Muscle layer of duodenum (tissue), 2 donors: ENCODE data around the gene KISS1.

Source experiments
- H3K27ac ChIP-seq: one replicate; pipeline ENCODE4 v1.7.0; 2013; ENCODE audit warnings: mild to moderate bottlenecking, low read length
- H3K27me3 ChIP-seq: one replicate; pipeline ENCODE4 v1.7.0; 2013; ENCODE audit warnings: low read depth, mild to moderate bottlenecking, control low read depth, low read length
- H3K36me3 ChIP-seq, 2 donors: one replicate each; pipeline ENCODE4 v1.7.0; 2013; ENCODE audit warnings: low read length in 2 of 2, control low read depth in 1 of 2, mild to moderate bottlenecking in 1 of 2; ENCODE audit not compliant: insufficient read depth in 2 of 2, control insufficient read depth in 1 of 2
- H3K4me1 ChIP-seq, 2 donors: one replicate each; pipeline ENCODE4 v1.7.0; 2013; ENCODE audit warnings: low read length in 2 of 2, mild to moderate bottlenecking in 2 of 2, control low read depth in 1 of 2, moderate library complexity in 1 of 2; ENCODE audit not compliant: insufficient read depth in 2 of 2, control insufficient read depth in 1 of 2
- H3K4me3 ChIP-seq, 2 donors: one replicate each; pipeline ENCODE4 v1.7.0; 2013; ENCODE audit warnings: low read length in 2 of 2, low read depth in 1 of 2, mild to moderate bottlenecking in 1 of 2
- H3K9me3 ChIP-seq, 2 donors: one replicate each; pipeline ENCODE4 v1.7.0; 2013; ENCODE audit warnings: low read length in 2 of 2, control low read depth in 1 of 2, mild to moderate bottlenecking in 1 of 2; ENCODE audit not compliant: control insufficient read depth in 1 of 2
- donor health status: healthy.

KISS1 gene

DNA sequence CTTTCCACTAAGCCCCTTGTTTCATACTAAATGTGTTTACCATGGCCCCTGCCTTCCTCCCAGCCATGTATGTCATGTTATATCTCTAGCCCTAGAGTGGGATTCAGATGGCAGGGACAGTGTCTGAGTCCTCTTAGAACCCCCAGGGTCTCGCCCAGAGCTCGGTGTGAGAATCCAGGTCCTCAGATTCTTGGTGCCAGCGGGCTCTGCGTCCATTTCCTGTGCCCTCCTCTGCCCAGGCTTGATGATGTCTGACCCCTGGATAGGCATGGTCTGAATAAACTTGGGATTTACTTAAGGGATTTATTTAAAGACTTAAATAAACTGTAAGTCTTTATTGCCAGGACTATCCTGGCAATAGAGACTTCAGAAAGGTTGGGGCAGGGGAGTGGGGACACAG is 6.2 kb upstream of the KISS1 start:
- Histone ChIP-seq H3K4me3 (no peak overlapping the region), H3K27me3 (peaks cover 3% of the 10 kb centered on the region), H3K4me1 (no peaks in the 10 kb centered on the region), H3K36me3 (no peaks in the 10 kb centered on the region), H3K27ac (no peak overlapping the region), H3K9me3 (no peaks in the 10 kb centered on the region)

DNA sequence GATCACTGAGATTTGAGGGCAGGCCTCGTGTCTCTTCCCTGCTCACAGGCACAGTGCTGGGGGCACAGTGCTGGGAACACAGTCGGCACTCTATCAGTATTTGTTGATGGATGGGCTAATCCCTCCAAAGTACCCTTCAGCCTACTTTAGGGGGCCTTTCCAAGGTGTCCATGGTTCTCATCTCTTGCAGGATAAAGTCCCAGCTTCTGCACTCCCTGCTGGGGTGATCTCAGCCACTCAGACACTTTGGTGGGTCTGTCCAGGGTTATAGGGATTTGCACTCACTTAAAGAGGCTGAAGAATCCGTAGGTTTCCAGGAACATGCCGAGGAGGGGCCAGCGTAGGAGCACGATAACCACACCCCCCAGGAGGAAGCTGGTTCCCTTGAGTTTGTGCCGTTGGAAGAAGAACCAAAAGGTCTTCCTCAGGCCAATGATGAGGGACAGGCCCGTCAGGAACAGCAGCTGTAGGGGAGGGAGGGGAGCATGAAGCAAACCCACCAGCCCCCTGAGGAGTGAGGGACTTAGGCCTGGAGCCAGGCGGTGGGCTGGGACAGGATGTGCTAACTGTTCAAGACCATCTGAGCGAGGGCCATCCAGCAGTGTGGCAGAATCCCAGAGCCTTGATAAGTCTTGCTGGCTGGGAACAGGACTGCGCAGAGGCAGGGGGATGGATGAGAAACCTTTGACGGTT is 5.2 kb upstream of the KISS1 start:
- Histone ChIP-seq H3K9me3 (no peaks in the 10 kb centered on the region), H3K27ac (no peak overlapping the region), H3K36me3 (no peaks in the 10 kb centered on the region), H3K4me1 (no peaks in the 10 kb centered on the region), H3K4me3 (no peak overlapping the region), H3K27me3 (peaks cover 3% of the 10 kb centered on the region)

DNA sequence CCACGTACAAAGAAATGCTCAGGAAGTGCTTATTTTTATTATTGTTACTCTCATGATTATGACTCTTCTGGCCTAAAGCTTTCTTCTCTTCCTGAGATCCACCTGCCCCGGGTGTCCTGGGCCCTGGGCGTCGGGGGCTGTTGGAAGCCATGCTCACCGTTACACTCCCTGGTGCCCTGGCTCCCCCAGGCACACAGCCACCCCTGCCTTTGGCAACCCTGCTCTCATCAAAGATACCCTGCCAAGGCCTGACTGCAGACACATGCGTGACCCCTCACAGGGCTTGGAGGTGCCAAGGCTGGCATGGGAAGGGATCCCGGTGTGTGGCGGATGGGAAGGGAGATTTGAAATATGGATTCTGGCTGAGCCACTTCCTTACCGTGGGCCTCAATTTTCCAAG is 3.3 kb upstream of the KISS1 start:
- Histone ChIP-seq H3K27ac (no peak overlapping the region), H3K36me3 (no peaks in the 10 kb centered on the region), H3K4me1 (no peaks in the 10 kb centered on the region), H3K4me3 (no peak overlapping the region), H3K27me3 (peaks cover 3% of the 10 kb centered on the region), H3K9me3 (no peaks in the 10 kb centered on the region)

DNA sequence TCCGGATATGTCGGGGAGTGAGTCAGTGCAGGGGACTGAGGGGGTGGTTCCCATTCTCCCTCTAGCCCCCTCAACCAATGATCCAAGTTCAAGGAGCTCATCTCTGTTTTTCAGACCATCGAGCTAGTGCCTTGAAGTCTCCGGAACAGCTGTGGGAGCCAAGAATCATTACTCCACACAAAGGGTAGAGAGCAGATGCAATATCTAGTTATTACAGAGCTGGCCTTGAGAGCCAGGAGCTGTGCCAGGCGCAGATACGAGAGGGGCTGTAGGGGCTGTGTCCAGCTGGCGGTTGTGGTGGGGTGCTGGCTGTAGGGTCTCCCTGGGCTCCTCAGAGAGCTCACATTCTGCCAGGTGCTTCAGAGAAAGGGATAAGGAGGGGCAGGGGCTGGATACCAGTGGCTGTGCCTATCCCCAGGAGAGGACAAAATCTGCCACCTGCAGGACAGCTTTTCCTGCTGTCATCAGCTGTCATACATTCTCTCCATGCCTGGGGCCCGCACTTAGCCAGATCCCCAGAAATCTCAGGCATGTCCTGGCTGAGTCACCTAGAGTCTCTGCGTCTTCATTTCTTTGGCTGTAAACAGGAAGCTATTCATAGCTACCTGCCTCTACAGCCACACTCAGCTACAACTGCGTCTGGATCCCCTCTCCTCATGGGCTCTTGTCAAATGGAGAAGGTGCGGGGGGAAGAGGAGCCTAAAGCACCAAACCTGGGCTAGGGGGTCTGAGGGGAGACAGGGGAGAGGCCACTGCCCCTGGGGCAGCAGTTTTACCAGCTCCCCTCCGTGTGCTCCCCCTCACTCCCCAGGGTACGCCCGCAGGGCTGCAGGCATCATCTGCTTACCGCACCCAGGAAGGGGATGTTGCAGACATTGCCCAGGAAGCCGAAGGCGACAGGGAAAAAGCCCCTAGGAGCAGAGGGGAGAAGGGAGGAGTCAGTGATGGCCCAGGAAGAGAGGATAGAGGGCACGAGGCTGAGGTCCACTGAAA is 2.4 kb upstream of the KISS1 start:
- no peak overlapping the region for H3K4me3 ChIP-seq
- H3K27me3 ChIP-seq: peaks cover 3% of the 10 kb centered on the region
- H3K27ac ChIP-seq: no peak overlapping the region

GRCh38 chr1:204197068-204197467 is 777 bp upstream of the KISS1 start:
- H3K36me3 ChIP-seq: no peaks in the 10 kb centered on the region
- no peaks in the 10 kb centered on the region for H3K4me1 ChIP-seq
- no peak overlapping the region for H3K4me3 ChIP-seq
- no peaks in the 10 kb centered on the region for H3K27me3 ChIP-seq
- no peak overlapping the region for H3K27ac ChIP-seq
- H3K9me3 ChIP-seq: no peaks in the 10 kb centered on the region

More for the DNA sequence above, 2.4 kb upstream of the KISS1 start:
- H3K4me1 ChIP-seq: no peaks in the 10 kb centered on the region
- no peaks in the 10 kb centered on the region for H3K36me3 ChIP-seq
- H3K9me3 ChIP-seq: no peaks in the 10 kb centered on the region

DNA sequence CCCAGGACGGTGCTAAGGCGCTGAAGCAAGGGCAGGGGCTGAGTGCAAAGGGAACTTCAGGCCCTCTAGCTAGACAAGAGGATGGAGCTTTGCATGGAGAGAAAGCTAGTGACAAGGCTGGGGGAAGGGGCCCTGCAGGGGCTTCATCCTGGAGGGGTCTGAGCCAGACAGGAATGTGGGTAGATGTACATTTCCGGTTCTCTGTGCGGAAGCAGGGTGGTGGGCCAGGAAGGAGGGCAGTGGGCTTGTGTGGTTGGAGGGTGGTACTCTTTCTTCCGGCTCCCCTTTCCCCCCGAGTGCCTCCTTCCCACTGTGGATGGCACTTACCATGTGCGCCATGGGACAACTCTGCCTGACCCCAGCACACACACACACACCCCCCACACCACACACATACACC is 1.5 kb downstream of the KISS1 start:
- H3K36me3 ChIP-seq: no peaks in the 10 kb centered on the region
- no peak overlapping the region for H3K27ac ChIP-seq
- no peaks in the 10 kb centered on the region for H3K9me3 ChIP-seq
- no peak overlapping the region for H3K4me3 ChIP-seq
- no peaks in the 10 kb centered on the region for H3K27me3 ChIP-seq
- H3K4me1 ChIP-seq: no peaks in the 10 kb centered on the region

DNA sequence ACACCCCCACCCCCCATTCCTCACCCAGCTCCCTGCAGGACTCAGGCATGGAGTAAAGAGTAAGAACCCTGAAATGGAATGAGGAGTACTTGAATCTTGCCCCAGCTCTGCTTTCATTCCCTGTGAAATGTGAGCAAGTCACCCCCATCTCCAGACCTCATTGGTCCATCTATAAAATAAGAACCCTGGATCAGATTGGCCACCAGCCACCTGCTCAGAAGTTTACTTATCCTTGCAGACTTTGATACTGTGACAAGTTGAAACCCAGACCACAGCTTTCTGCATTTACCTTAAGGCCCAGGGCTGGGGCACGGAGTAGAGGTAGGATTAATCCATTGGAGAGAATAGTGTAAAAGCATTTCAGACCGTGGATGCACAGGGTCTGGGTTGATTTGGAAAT is 2.2 kb downstream of the KISS1 start:
- Histone ChIP-seq H3K36me3 (no peaks in the 10 kb centered on the region), H3K27me3 (no peaks in the 10 kb centered on the region), H3K4me1 (no peaks in the 10 kb centered on the region), H3K9me3 (no peaks in the 10 kb centered on the region), H3K4me3 (no peak overlapping the region), H3K27ac (no peak overlapping the region)

DNA sequence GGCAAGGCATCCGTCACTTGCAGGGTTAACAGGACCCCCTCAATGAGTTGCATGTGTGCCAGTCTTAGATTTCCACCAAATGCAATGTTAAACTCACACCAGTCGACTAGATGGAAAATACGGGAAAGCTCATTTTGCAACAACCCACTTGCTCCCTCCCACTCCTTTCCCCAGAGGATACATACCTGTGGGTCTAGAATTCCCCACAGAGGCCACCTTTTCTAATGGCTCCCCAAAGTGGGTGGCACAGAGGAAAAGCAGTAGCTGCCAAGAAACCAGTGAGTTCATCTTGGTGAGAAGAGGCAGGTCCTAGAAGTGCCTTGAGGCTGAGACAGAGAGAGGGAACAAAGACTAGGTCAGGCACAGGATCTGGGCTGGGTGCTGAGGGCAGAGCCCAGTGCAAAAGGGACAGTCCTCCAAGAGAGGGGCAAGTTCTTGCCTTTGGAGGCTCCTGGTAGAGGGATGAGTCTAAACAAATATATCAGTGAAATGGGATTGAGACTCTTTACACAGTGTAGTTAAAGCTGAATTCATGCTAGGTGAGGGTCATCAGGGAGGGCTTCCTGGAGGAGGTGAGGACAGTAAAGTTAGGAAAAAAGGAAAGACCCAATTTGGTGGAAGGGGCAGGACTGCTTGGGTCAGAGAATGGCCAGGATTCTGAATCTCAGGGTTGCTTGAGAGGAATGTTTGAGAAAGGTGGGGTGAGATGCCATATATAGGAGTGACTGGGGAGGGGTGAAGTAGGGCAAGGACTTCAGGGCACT is 3.5 kb downstream of the KISS1 start:
- Histone ChIP-seq H3K4me1 (no peaks in the 10 kb centered on the region), H3K36me3 (no peaks in the 10 kb centered on the region), H3K27ac (no peak overlapping the region), H3K4me3 (no peak overlapping the region), H3K27me3 (peaks cover 7% of the 10 kb centered on the region), H3K9me3 (no peaks in the 10 kb centered on the region)

- H3K27me3 ChIP-seq: peaks cover 7% of the 10 kb centered on the region
- no peaks in the 10 kb centered on the region for H3K4me1 ChIP-seq
- no peak overlapping the region for H3K27ac ChIP-seq
- no peaks in the 10 kb centered on the region for H3K36me3 ChIP-seq
- H3K4me3 ChIP-seq: no peak overlapping the region
- no peaks in the 10 kb centered on the region for H3K9me3 ChIP-seq
Measured at GRCh38 chr1:204192046-204192445, 4.2 kb downstream of the KISS1 start.

DNA sequence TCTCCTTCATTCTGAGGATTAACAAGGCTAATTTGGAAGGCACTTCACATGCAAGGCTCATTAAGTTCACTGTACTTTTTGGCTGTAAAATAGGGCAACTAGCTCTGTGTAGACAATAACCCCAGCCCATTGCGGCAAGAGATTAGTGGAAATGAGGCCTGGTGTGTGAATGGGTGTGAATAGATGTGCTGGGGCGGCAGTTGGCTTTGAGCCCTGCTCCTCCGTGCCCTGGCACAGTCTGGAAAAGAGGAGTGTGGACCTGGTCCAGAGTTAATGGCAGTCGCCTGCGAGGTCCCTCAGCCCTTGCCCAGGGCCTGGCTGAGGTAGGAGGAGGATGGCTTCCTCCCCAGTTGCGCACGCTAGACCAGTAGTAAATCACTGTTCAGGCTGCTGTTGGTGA is 4.8 kb downstream of the KISS1 start:
- Histone ChIP-seq H3K4me1 (no peaks in the 10 kb centered on the region), H3K9me3 (no peaks in the 10 kb centered on the region)

More for the DNA sequence above, 4.8 kb downstream of the KISS1 start:
- Histone ChIP-seq H3K4me3 (no peak overlapping the region), H3K36me3 (no peaks in the 10 kb centered on the region), H3K27me3 (peaks cover 7% of the 10 kb centered on the region), H3K27ac (no peak overlapping the region)
